Tibial artery (tissue), 4 donors: ENCODE results near the gene RELN.

ENCODE experiments used
- DNase-seq, 2 donors: peaks; one replicate each; pipeline ENCODE4 v3.0.0-alpha.2; 2019
- H3K27ac ChIP-seq, 2 donors: fragments of 200-600 bp; sonication (generic) in 1 of 2; 1 replicate in 1 of 2; 2 replicates in 1 of 2; pipeline ENCODE4 v1.5.1; 2018 to 2019; ENCODE audit warnings: mild to moderate bottlenecking in 1 of 2
- H3K27me3 ChIP-seq, 2 donors: fragments of 200-600 bp; sonication (generic) in 1 of 2; one replicate each; pipeline versions ENCODE4 v1.5.1 to v1.6.0; 2016 to 2019
- H3K36me3 ChIP-seq, 3 donors: fragments of 200-600 bp; sonication (generic) in 2 of 3; one replicate each; pipeline ENCODE4 v1.5.1; 2016 to 2019; ENCODE audit warnings: mild to moderate bottlenecking in 2 of 3
- H3K4me1 ChIP-seq, 4 donors: fragments of 200-600 bp; sonication (generic) in 2 of 4; 1 replicate in 3 of 4; 2 replicates in 1 of 4; pipeline ENCODE4 v1.5.1; 2016 to 2019
- H3K4me3 ChIP-seq, 2 donors: fragments of 200-600 bp; sonication (generic) in 1 of 2; 1 replicate in 1 of 2; 2 replicates in 1 of 2; pipeline ENCODE4 v1.5.1; 2018 to 2019; ENCODE audit warnings: mild to moderate bottlenecking in 2 of 2
- H3K9me3 ChIP-seq, 3 donors: fragments of 200-600 bp; sonication (generic) in 1 of 3; one replicate each; pipeline ENCODE4 v1.5.1; 2016 to 2019
- CTCF ChIP-seq, 2 experiments: fragments of 200-600 bp in 1 of 2; fragments of 450-650 bp in 1 of 2; IDR thresholded peaks; one replicate each; pipeline ENCODE4 v1.5.1; 2017 to 2019; ENCODE audit warnings: antibody characterized with exemption in 2 of 2, mild to moderate bottlenecking in 1 of 2, moderate library complexity in 1 of 2
- intact Hi-C: fragments of 100-400 bp; cut with DNase I; formaldehyde crosslinking; loops from one replicate; pipeline ENCODE4 v1.15.0; 2023; ENCODE audit warnings: low total_unique reads

Gene RELN

GRCh38 chr7:103640031-103640779 is 349.3 kb downstream of the RELN start:
- DNase-seq = no peak
- no peak overlapping the region for H3K27ac ChIP-seq
- intact Hi-C loops = no loop called here
- H3K9me3 ChIP-seq = peaks cover 0 to 3% (median 0%) of the 10 kb centered on the region in 3 donors
- no peaks in the 10 kb centered on the region for H3K36me3 ChIP-seq
- no peak for TF ChIP-seq CTCF (IDR thresholded peaks at IDR 0.05)
- no peak overlapping the region for H3K4me3 ChIP-seq
- H3K27me3 ChIP-seq = no peaks in the 10 kb centered on the region
- no peaks in the 10 kb centered on the region for H3K4me1 ChIP-seq

GRCh38 chr7:103637726-103638125 is 351.7 kb downstream of the RELN start:
- H3K4me1 ChIP-seq = no peaks in the 10 kb centered on the region
- no peak overlapping the region for H3K4me3 ChIP-seq
- H3K27ac ChIP-seq = no peak overlapping the region
- no peaks in the 10 kb centered on the region for H3K36me3 ChIP-seq
- H3K9me3 ChIP-seq = no peaks in the 10 kb centered on the region
- no peak for DNase-seq
- intact Hi-C loops = no loop called here
- H3K27me3 ChIP-seq = no peaks in the 10 kb centered on the region
- no peak for TF ChIP-seq CTCF (IDR thresholded peaks at IDR 0.05)

- TF ChIP-seq CTCF (IDR thresholded peaks at IDR 0.05) = no peak
- no peaks in the 10 kb centered on the region for H3K36me3 ChIP-seq
- H3K27me3 ChIP-seq = no peaks in the 10 kb centered on the region
- no peaks in the 10 kb centered on the region for H3K9me3 ChIP-seq
- intact Hi-C loops = no loop called here
- H3K4me1 ChIP-seq = no peaks in the 10 kb centered on the region
- no peak overlapping the region for H3K27ac ChIP-seq
- no peak overlapping the region for H3K4me3 ChIP-seq
- no peak for DNase-seq
Observed at GRCh38 chr7:103637094-103637493, 352.4 kb downstream of the RELN start.

GRCh38 chr7:103636153-103636552 is 353.3 kb downstream of the RELN start:
- Histone ChIP-seq H3K9me3 (no peaks in the 10 kb centered on the region), H3K27me3 (no peaks in the 10 kb centered on the region), H3K36me3 (no peaks in the 10 kb centered on the region), H3K4me1 (no peaks in the 10 kb centered on the region), H3K4me3 (no peak overlapping the region), H3K27ac (no peak overlapping the region)
- intact Hi-C loops = no loop called here
- no peak for DNase-seq
- no peak for TF ChIP-seq CTCF (IDR thresholded peaks at IDR 0.05)

GRCh38 chr7:103632972-103633371 is 356.5 kb downstream of the RELN start:
- Histone ChIP-seq H3K4me3 (no peak overlapping the region), H3K4me1 (no peaks in the 10 kb centered on the region), H3K36me3 (no peaks in the 10 kb centered on the region), H3K27me3 (no peaks in the 10 kb centered on the region), H3K9me3 (no peaks in the 10 kb centered on the region), H3K27ac (no peak overlapping the region)
- DNase-seq = no peak
- intact Hi-C loops = no loop called here
- no peak for TF ChIP-seq CTCF (IDR thresholded peaks at IDR 0.05)
